ENCODE measurements around the gene PRDM1.

PRDM1 gene

DNA sequence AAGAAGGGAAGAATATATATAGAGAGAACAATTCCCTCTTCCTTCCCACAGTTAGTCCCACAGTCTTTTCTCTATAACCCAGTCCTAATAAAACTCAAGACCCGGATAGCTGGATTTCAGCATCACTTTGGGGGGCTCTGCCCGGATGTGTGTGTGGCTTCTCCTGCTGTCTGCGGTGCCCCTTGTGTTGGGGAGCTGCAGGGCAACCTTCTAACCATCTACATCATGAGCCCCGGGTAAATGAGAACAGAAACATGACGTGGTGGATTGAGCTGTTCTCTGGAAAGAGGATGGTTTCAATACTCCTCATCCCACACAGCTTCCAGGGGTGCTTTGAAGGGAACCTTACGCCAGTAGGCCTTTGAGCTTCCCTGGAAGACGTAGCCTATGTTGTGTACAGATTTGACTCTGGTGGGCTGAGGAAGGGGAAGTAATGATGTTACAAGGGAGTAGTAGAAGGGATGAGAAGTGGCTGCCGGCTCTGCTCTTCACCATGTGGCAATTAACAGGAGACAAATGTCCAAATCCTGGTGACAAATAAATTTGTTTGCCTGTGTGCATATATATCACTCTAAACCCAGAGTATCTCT, 13.5 kb upstream of the PRDM1 start:
- TF ChIP-seq ZNF274 (IDR thresholded peaks at IDR 0.05; ENCODE audit: low read depth, low read length) (no peak), SUZ12 (IDR thresholded peaks at IDR 0.05; ENCODE audit: extremely low read depth, insufficient read depth, insufficient read length) (no peak), YY1 (IDR thresholded peaks at IDR 0.05; ENCODE audit: insufficient read depth, insufficient read length) (no peak)
- H3K36me3 ChIP-seq (ENCODE audit: insufficient read depth, insufficient read length, low read length) = no peaks in the 10 kb centered on the region
- no peak overlapping the region for H3K4me3 ChIP-seq (ENCODE audit: insufficient read length, low read depth)
- H3K9me3 ChIP-seq (ENCODE audit: insufficient read depth, low read length) = no peaks in the 10 kb centered on the region
- H3K4me1 ChIP-seq (ENCODE audit: insufficient read depth, insufficient read length) = no peaks in the 10 kb centered on the region
- DNase-seq (ENCODE audit: low read depth, low spot score) = no peak
- H3K9ac ChIP-seq (ENCODE audit: insufficient read length, low read depth) = no peak overlapping the region
- H3K27me3 ChIP-seq (ENCODE audit: insufficient read depth, insufficient read length) = no peaks in the 10 kb centered on the region

DNA sequence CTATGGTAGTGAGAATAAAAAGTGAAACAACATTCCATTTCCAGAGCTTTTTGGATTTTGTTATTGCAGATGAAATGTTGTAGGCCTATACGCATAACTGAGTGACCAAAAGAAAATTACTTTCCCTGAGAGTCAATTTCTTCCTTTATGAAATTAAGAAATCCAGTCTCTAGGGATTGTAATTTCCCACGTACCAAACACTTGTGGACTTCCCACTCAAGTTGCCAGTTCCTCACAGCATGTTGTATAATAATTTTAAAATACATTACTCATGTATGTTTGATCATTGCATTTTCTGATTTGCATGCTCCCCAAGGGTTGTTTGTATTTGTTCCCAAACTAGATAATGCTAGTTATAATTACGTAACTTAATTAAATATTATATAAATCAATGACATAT, 12.0 kb upstream of the PRDM1 start:
- no peaks in the 10 kb centered on the region for H3K27me3 ChIP-seq (ENCODE audit: insufficient read depth, insufficient read length)
- TF ChIP-seq YY1 (IDR thresholded peaks at IDR 0.05; ENCODE audit: insufficient read depth, insufficient read length) (no peak), SUZ12 (IDR thresholded peaks at IDR 0.05; ENCODE audit: extremely low read depth, insufficient read depth, insufficient read length) (no peak), ZNF274 (IDR thresholded peaks at IDR 0.05; ENCODE audit: low read depth, low read length) (no peak)
- H3K36me3 ChIP-seq (ENCODE audit: insufficient read depth, insufficient read length, low read length) = no peaks in the 10 kb centered on the region
- DNase-seq (ENCODE audit: low read depth, low spot score) = no peak
- H3K4me1 ChIP-seq (ENCODE audit: insufficient read depth, insufficient read length) = no peaks in the 10 kb centered on the region
- no peak overlapping the region for H3K9ac ChIP-seq (ENCODE audit: insufficient read length, low read depth)
- no peak overlapping the region for H3K4me3 ChIP-seq (ENCODE audit: insufficient read length, low read depth)
- no peaks in the 10 kb centered on the region for H3K9me3 ChIP-seq (ENCODE audit: insufficient read depth, low read length)

DNA sequence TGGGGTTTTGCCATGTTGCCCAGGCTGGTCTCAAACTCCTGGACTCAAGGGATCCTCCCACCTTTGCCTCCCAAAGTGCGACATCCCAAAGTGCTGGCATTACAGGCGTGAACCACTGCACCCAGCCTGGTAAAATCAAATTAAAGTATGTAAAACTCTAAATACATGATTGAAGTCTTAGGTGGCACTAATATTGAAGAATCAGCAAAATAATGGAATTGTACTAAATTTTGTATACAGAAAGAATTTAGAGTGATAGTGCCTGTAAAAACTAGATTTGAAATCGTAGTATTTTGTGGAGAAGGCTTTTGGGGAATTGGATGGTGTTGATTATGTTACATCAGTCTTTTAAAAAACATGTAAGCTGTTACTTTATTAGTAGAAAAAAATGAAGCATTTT, 10.0 kb upstream of the PRDM1 start:
- no peak for DNase-seq (ENCODE audit: low read depth, low spot score)
- Histone ChIP-seq H3K9me3 (ENCODE audit: insufficient read depth, low read length) (no peaks in the 10 kb centered on the region), H3K4me3 (ENCODE audit: insufficient read length, low read depth) (no peak overlapping the region), H3K36me3 (ENCODE audit: insufficient read depth, insufficient read length, low read length) (no peaks in the 10 kb centered on the region), H3K9ac (ENCODE audit: insufficient read length, low read depth) (no peak overlapping the region), H3K4me1 (ENCODE audit: insufficient read depth, insufficient read length) (no peaks in the 10 kb centered on the region), H3K27me3 (ENCODE audit: insufficient read depth, insufficient read length) (no peaks in the 10 kb centered on the region)
- TF ChIP-seq YY1 (IDR thresholded peaks at IDR 0.05; ENCODE audit: insufficient read depth, insufficient read length) (no peak), SUZ12 (IDR thresholded peaks at IDR 0.05; ENCODE audit: extremely low read depth, insufficient read depth, insufficient read length) (no peak), ZNF274 (IDR thresholded peaks at IDR 0.05; ENCODE audit: low read depth, low read length) (no peak)

DNA sequence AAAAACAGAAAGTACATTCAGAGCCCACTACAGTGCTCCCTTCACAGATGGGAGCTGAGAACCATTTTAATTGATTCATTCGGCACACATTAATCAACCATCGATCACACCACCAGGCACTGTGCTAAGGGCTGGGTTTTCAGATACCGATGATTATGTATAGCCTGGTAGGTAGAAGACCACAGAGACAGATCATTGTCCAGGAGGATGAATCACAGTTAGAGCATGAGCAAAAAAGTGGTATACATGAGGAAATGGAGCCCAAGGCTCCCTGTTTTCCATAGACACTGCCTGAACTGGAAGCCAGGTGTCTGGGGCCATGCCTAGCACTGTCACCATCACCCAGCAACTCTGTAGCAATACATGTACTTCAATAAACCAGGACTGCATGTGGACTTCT, 9.0 kb upstream of the PRDM1 start:
- Histone ChIP-seq H3K9me3 (ENCODE audit: insufficient read depth, low read length) (no peaks in the 10 kb centered on the region), H3K36me3 (ENCODE audit: insufficient read depth, insufficient read length, low read length) (no peaks in the 10 kb centered on the region), H3K9ac (ENCODE audit: insufficient read length, low read depth) (no peak overlapping the region), H3K4me1 (ENCODE audit: insufficient read depth, insufficient read length) (no peaks in the 10 kb centered on the region), H3K4me3 (ENCODE audit: insufficient read length, low read depth) (no peak overlapping the region), H3K27me3 (ENCODE audit: insufficient read depth, insufficient read length) (no peaks in the 10 kb centered on the region)
- DNase-seq (ENCODE audit: low read depth, low spot score) = no peak
- TF ChIP-seq SUZ12 (IDR thresholded peaks at IDR 0.05; ENCODE audit: extremely low read depth, insufficient read depth, insufficient read length) (no peak), YY1 (IDR thresholded peaks at IDR 0.05; ENCODE audit: insufficient read depth, insufficient read length) (no peak), ZNF274 (IDR thresholded peaks at IDR 0.05; ENCODE audit: low read depth, low read length) (no peak)

DNA sequence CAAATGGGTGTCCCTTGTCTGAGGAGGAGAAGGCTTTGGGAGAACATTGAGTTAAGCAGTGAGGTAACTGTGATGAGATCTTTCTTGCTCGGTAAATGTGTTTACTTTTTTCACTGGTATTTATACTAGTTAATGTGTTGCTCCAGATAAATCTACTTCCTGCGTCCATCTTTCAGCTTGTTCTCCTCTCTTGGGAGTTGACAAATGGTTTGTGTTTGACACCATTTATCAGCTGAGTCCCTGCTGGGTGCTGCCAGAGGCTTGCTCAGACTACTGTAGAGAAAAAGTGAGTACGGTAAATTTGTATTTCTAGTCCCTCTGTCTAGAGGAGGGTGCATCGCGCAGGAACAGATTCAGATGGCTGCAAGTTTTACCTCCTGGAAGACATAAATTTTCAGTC, 8.3 kb upstream of the PRDM1 start:
- Histone ChIP-seq H3K9me3 (ENCODE audit: insufficient read depth, low read length) (no peaks in the 10 kb centered on the region), H3K27me3 (ENCODE audit: insufficient read depth, insufficient read length) (no peaks in the 10 kb centered on the region), H3K36me3 (ENCODE audit: insufficient read depth, insufficient read length, low read length) (no peaks in the 10 kb centered on the region), H3K9ac (ENCODE audit: insufficient read length, low read depth) (no peak overlapping the region), H3K4me3 (ENCODE audit: insufficient read length, low read depth) (no peak overlapping the region), H3K4me1 (ENCODE audit: insufficient read depth, insufficient read length) (no peaks in the 10 kb centered on the region)
- TF ChIP-seq YY1 (IDR thresholded peaks at IDR 0.05; ENCODE audit: insufficient read depth, insufficient read length) = no peak
- no peak for TF ChIP-seq ZNF274 (IDR thresholded peaks at IDR 0.05; ENCODE audit: low read depth, low read length)
- no peak for TF ChIP-seq SUZ12 (IDR thresholded peaks at IDR 0.05; ENCODE audit: extremely low read depth, insufficient read depth, insufficient read length)
- no peak for DNase-seq (ENCODE audit: low read depth, low spot score)

DNA sequence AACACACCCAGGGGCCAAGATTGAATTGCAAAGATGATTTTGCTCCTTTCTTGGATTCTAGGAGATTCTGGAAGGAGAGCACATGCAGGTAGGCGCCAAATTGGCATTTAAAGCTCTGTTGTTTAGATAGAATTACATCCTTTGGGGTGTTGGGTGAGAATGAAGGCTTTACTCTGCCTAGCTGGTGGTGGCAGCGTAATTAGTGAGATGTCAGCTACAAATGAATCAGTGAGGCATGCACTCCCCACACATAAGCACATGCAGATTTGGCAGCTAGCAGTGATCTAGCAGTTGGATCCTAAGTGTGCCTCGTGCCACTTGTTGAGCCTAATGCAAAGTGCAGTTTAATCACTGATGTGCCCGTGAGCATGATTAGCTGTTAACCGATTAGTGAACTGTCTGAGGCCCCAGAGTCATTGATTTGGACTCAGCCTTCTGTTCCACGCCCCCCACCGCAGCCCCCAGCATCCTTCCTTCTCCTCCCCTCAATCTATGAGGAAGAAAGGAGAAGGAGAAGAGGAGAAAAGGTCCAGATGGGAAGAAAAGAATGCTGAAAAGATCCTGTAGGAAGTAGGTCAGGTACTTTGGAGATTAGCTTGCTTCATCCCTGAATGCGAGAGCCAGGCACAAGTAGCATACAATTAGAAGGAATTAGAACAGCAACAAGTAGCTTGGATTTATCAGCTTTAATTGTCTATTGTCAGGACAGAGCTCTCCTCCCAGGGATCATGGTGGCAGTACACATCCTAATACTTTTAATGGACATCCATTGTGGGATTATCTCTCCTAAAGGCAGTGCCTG, 6.0 kb upstream of the PRDM1 start:
- Histone ChIP-seq H3K27me3 (ENCODE audit: insufficient read depth, insufficient read length) (no peaks in the 10 kb centered on the region), H3K36me3 (ENCODE audit: insufficient read depth, insufficient read length, low read length) (no peaks in the 10 kb centered on the region), H3K4me1 (ENCODE audit: insufficient read depth, insufficient read length) (no peaks in the 10 kb centered on the region), H3K4me3 (ENCODE audit: insufficient read length, low read depth) (no peak overlapping the region), H3K9ac (ENCODE audit: insufficient read length, low read depth) (no peak overlapping the region), H3K9me3 (ENCODE audit: insufficient read depth, low read length) (no peaks in the 10 kb centered on the region)
- DNase-seq (ENCODE audit: low read depth, low spot score) = no peak
- TF ChIP-seq YY1 (IDR thresholded peaks at IDR 0.05; ENCODE audit: insufficient read depth, insufficient read length) (no peak), SUZ12 (IDR thresholded peaks at IDR 0.05; ENCODE audit: extremely low read depth, insufficient read depth, insufficient read length) (no peak)

DNA sequence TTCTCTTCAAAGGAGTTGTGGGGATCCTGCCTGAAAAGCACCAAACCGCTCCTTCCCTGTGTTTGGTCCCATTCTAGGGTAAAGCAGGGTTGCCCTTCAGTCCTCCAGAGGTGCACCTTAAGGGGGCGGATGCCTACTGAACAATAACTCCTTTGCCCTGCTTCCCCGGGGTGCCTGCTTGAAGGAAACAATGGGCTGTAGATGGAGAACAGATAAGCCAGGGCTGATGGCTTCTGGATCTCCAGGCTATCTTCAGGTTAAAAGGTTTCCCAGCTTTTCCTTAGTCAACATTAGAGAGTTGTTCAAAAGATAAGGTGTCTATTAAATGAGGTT, 5.4 kb upstream of the PRDM1 start:
- no peak overlapping the region for H3K4me3 ChIP-seq (ENCODE audit: insufficient read length, low read depth)
- no peak overlapping the region for H3K9ac ChIP-seq (ENCODE audit: insufficient read length, low read depth)
- H3K9me3 ChIP-seq (ENCODE audit: insufficient read depth, low read length) = no peaks in the 10 kb centered on the region
- H3K36me3 ChIP-seq (ENCODE audit: insufficient read depth, insufficient read length, low read length) = no peaks in the 10 kb centered on the region
- no peak for DNase-seq (ENCODE audit: low read depth, low spot score)
- no peaks in the 10 kb centered on the region for H3K4me1 ChIP-seq (ENCODE audit: insufficient read depth, insufficient read length)
- TF ChIP-seq SUZ12 (IDR thresholded peaks at IDR 0.05; ENCODE audit: extremely low read depth, insufficient read depth, insufficient read length) (no peak), YY1 (IDR thresholded peaks at IDR 0.05; ENCODE audit: insufficient read depth, insufficient read length) (no peak), ZNF274 (IDR thresholded peaks at IDR 0.05; ENCODE audit: low read depth, low read length) (no peak)
- no peaks in the 10 kb centered on the region for H3K27me3 ChIP-seq (ENCODE audit: insufficient read depth, insufficient read length)

All from NT2/D1 (cell line).